Transverse colon (tissue), 4 donors: ENCODE measurements around the gene CHST3.

ENCODE experiments used
- CTCF ChIP-seq, 5 experiments: fragments of 200-600 bp in 3 of 5; fragments of 450-650 bp in 2 of 5; sonication (generic) in 3 of 5; IDR thresholded peaks; 1 replicate in 2 of 5; 2 replicates in 3 of 5; pipeline ENCODE4 v1.5.1; 2016 to 2017; ENCODE audit warnings: antibody characterized with exemption in 5 of 5, inconsistent platforms in 3 of 5, mild to moderate bottlenecking in 2 of 5, moderate library complexity in 1 of 5
- EP300 ChIP-seq: sonication (generic); formaldehyde crosslinking; IDR thresholded peaks from one replicate; pipeline ENCODE4 v1.6.1; 2017; ENCODE audit warnings: antibody characterized with exemption, low read depth
- POLR2A ChIP-seq: fragments of 450-650 bp; IDR thresholded peaks from one replicate; pipeline ENCODE4 v1.6.1; 2016; ENCODE audit warnings: antibody characterized with exemption, mild to moderate bottlenecking, moderate library complexity
- POLR2AphosphoS5 ChIP-seq, 3 donors: sonication (generic); formaldehyde crosslinking; IDR thresholded peaks; one replicate each; pipeline ENCODE4 v1.6.1; 2016; ENCODE audit warnings: antibody characterized with exemption in 3 of 3

GRCh38 chr10:72043016-72043834 lies 79.0 kb downstream of the CHST3 start:
- TF ChIP-seq CTCF (IDR thresholded peaks at IDR 0.05) (no peak), POLR2AphosphoS5 (IDR thresholded peaks at IDR 0.05) (no peak), EP300 (no peak), POLR2A (no peak)
